Astrocyte of the cerebellum (primary cell): ENCODE results near the gene ITIH5.

Source experiments
- DNase-seq: peaks from one replicate; pipeline ENCODE4 v3.0.0-alpha.2; 2011; ENCODE audit warnings: low read depth
- H3K4me3 ChIP-seq: 2 replicates; pipeline ENCODE4 v1.5.1; 2011; ENCODE audit warnings: mild to moderate bottlenecking, low read depth, low read length, moderate library complexity
- in situ Hi-C: cut with HindIII; loops from 2 replicates; pipeline ENCODE4 v1.10.0; 2017; ENCODE audit warnings: low sequenced_read_pairs
- TF ChIP-seq, protein P1 (sequence below): IDR thresholded peaks from 2 replicates; pipeline ENCODE4 v1.5.1; 2012; ENCODE audit warnings: low read length, low read depth, moderate library complexity, mild to moderate bottlenecking; ENCODE audit errors: missing control alignments

ITIH5 gene

GRCh38 chr10:7587865-7588188 lies 78.9 kb downstream of the ITIH5 start:
- in situ Hi-C loops, result no loop called here
- H3K4me3 ChIP-seq, result no peak overlapping the region
- DNase-seq, result no peak
- TF ChIP-seq, protein P1, sequence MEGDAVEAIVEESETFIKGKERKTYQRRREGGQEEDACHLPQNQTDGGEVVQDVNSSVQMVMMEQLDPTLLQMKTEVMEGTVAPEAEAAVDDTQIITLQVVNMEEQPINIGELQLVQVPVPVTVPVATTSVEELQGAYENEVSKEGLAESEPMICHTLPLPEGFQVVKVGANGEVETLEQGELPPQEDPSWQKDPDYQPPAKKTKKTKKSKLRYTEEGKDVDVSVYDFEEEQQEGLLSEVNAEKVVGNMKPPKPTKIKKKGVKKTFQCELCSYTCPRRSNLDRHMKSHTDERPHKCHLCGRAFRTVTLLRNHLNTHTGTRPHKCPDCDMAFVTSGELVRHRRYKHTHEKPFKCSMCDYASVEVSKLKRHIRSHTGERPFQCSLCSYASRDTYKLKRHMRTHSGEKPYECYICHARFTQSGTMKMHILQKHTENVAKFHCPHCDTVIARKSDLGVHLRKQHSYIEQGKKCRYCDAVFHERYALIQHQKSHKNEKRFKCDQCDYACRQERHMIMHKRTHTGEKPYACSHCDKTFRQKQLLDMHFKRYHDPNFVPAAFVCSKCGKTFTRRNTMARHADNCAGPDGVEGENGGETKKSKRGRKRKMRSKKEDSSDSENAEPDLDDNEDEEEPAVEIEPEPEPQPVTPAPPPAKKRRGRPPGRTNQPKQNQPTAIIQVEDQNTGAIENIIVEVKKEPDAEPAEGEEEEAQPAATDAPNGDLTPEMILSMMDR, result no peak

GRCh38 chr10:7587168-7587864 lies 79.5 kb downstream of the ITIH5 start:
- DNase-seq, result no peak
- no peak overlapping the region for H3K4me3 ChIP-seq
- in situ Hi-C loops, result no loop called here
- TF ChIP-seq, protein P1, result no peak

- no peak for DNase-seq
- H3K4me3 ChIP-seq, result no peak overlapping the region
- TF ChIP-seq, protein P1, result no peak
- in situ Hi-C loops, result no loop called here
Measured at GRCh38 chr10:7585228-7585627, 81.5 kb downstream of the ITIH5 start.

- no peak overlapping the region for H3K4me3 ChIP-seq
- DNase-seq, result no peak
- in situ Hi-C loops, result no loop called here
- TF ChIP-seq, protein P1, result no peak
Measured at GRCh38 chr10:7583626-7584025, 83.1 kb downstream of the ITIH5 start.

DNA sequence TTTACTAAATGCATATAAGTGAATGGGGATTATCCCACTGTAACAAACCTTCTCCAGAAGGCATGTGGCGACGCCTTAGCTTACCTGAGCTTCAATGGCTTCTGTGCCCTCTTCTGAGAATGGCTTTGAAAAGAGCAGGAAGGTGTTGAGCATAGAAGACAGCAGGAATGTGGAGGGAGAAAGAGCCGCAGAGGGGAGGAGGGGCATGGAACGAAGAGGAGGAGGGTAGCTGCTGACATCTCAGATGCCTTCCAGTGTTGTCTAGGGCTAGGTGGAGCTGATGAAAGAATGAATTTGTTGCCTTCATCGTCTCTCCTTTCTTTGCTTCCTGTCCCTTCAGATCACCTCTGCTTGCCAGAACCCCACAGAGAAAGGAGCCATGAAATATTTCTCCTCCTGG lies 86.2 kb downstream of the ITIH5 start:
- TF ChIP-seq, protein P1, result no peak
- H3K4me3 ChIP-seq, result no peak overlapping the region
- DNase-seq, result no peak
- in situ Hi-C loops, result no loop called here

- in situ Hi-C loops, result no loop called here
- no peak for DNase-seq
- TF ChIP-seq, protein P1, result no peak
- no peak overlapping the region for H3K4me3 ChIP-seq
Measured at GRCh38 chr10:7579681-7580080, 87.1 kb downstream of the ITIH5 start.

DNA sequence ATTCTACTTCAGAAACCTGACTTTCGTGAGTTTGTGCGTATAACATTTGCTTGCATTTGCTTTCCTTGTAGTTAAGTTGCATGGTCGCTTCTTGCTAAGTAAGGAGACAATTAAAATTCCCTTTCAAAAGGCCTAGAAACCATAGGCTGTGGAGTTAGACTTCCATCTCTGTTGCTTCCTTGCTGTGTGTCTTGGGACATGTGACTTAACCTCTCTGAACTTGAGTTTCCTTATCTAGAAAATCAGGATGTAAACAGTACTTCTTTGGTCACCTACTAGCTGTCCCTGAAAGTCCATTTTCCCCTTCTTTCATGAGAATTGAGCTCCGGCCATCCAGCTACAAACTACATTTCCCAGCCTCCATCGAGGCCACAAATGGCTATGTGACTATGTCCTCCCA lies 89.2 kb downstream of the ITIH5 start:
- H3K4me3 ChIP-seq, result no peak overlapping the region
- in situ Hi-C loops, result no loop called here
- no peak for DNase-seq

More for the DNA sequence above, 89.2 kb downstream of the ITIH5 start:
- TF ChIP-seq, protein P1, result no peak
